AG10803 (cell line): Measurements from ENCODE around the gene NCAPH2.

Source experiments
- DNase-seq: peaks from one replicate; pipeline ENCODE4 v3.0.0; 2010; ENCODE audit warnings: low read depth
- H3K4me3 ChIP-seq: 2 replicates; pipeline ENCODE4 v1.5.1; 2011; ENCODE audit warnings: mild to moderate bottlenecking, low read length, control low read depth
- CTCF ChIP-seq: conservative IDR thresholded peaks from 2 replicates; pipeline ENCODE4 v1.5.1; 2011; ENCODE audit warnings: mild to moderate bottlenecking, low read length, control low read depth, inconsistent platforms

The NCAPH2 gene

GRCh38 chr22:50524676-50525103, 16.7 kb downstream of the NCAPH2 start:
- no peak for TF ChIP-seq CTCF
- DNase-seq: no peak

GRCh38 chr22:50525104-50525857, 17.3 kb downstream of the NCAPH2 start, which contains the start of gene SCO2:
Gene SCO2, minus strand, starts transcription at chr22:50525598. Its CDS starts 1,187 bp downstream, at chr22:50524411.
- peak; percentile 96 for DNase-seq
- H3K4me3 ChIP-seq: peak within 1 kb of the TSS; percentile 75
- peak; percentile 25; the same call in 1 of the 2 replicates for TF ChIP-seq CTCF

More at GRCh38 chr22:50524676-50525103, 16.7 kb downstream of the NCAPH2 start:
- H3K4me3 ChIP-seq: peak overlapping the region; percentile 75

GRCh38 chr22:50525858-50526107, 17.8 kb downstream of the NCAPH2 start:
- no peak for DNase-seq
- H3K4me3 ChIP-seq: peak overlapping the region; percentile 75
- TF ChIP-seq CTCF: no peak

GRCh38 chr22:50526108-50526833, 18.2 kb downstream of the NCAPH2 start:
- peak overlapping the region; percentile 75 for H3K4me3 ChIP-seq
- TF ChIP-seq CTCF: peak; percentile 32
- DNase-seq: peak; percentile 79

- no peak for TF ChIP-seq CTCF
- H3K4me3 ChIP-seq: peak overlapping the region; percentile 75
- peak; percentile 38 for DNase-seq
Observed at GRCh38 chr22:50526834-50527801, 19.1 kb downstream of the NCAPH2 start.

- TF ChIP-seq CTCF: no peak
- H3K4me3 ChIP-seq: no peak overlapping the region
- no peak for DNase-seq
Observed at GRCh38 chr22:50527921-50528681, 20.1 kb downstream of the NCAPH2 start.
